ENCODE results near the gene MYLK2. TPM values are rescaled to one million over a fixed set of nuclear protein-coding genes. Genes with fewer than 3 reads are reported as not detected.
A peak's percentile ranks its signal among the peaks of the same experiment; 100 is the strongest.

Gene MYLK2
- total RNA-seq, 1 experiment from 2014 or later = 0.50 TPM

DNA sequence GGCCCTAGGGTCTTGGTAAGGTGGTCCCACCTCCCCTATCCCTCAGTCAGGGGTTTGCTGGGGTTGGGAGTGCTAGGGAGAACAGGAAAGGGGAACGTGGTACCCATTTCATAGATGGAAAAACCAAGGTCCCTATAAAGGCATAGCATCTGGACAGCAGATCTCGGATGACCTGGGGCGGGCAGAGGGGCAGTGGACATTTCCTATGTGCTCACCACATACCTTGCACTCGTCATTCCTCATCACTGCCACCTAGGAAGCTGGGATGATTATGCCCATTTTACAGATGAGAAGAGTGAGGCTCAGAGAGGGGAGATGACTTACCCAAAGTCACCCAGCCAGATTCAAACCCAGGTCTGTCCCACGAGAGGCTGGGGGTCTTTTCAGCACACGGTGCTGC is 12.1 kb downstream of the MYLK2 start:
- Histone ChIP-seq H3K36me3 (ENCODE audit: low read depth) (no peaks in the 10 kb centered on the region), H3K4me2 (no peak overlapping the region), H3F3A (ENCODE audit: insufficient read depth, low read depth) (peaks cover 6% of the 10 kb centered on the region; the same call in 1 of the 2 replicates), H3K27ac (no peak overlapping the region), H3K27me3 (ENCODE audit: insufficient read depth, low read depth) (no peaks in the 10 kb centered on the region), H2AFZ (no peak overlapping the region), H3K9me2 (ENCODE audit: insufficient read depth) (no peaks in the 10 kb centered on the region), H3K4me1 (replicated peaks; ENCODE audit: insufficient read depth) (peaks cover 8% of the 10 kb centered on the region), H4K20me1 (ENCODE audit: insufficient read depth) (no peaks in the 10 kb centered on the region), H3K4me3 (no peak overlapping the region), H3K9me3 (ENCODE audit: insufficient read depth, low read depth) (no peaks in the 10 kb centered on the region), H3K79me2 (ENCODE audit: low read depth) (no peaks in the 10 kb centered on the region)
- DNase-seq = no peak
- ChIA-PET CTCF (no interaction called here), POLR2A (ENCODE audit: unreplicated experiment) (no interaction called here)
- BruUV-seq (replicated peaks) = no TSS peak
- intact Hi-C loops (cut with micrococcal nuclease; ENCODE audit: unreplicated experiment) = loop anchor here (10.0 kb wide), 1 partner anchor 654 kb away; no protein-coding TSS in a partner anchor
- TF ChIP-seq, protein P1, sequence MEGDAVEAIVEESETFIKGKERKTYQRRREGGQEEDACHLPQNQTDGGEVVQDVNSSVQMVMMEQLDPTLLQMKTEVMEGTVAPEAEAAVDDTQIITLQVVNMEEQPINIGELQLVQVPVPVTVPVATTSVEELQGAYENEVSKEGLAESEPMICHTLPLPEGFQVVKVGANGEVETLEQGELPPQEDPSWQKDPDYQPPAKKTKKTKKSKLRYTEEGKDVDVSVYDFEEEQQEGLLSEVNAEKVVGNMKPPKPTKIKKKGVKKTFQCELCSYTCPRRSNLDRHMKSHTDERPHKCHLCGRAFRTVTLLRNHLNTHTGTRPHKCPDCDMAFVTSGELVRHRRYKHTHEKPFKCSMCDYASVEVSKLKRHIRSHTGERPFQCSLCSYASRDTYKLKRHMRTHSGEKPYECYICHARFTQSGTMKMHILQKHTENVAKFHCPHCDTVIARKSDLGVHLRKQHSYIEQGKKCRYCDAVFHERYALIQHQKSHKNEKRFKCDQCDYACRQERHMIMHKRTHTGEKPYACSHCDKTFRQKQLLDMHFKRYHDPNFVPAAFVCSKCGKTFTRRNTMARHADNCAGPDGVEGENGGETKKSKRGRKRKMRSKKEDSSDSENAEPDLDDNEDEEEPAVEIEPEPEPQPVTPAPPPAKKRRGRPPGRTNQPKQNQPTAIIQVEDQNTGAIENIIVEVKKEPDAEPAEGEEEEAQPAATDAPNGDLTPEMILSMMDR (conservative IDR thresholded peaks at IDR 0.05) = no peak
- no peak for TF ChIP-seq EZH2 (IDR thresholded peaks at IDR 0.05; ENCODE audit: low read depth)

DNA sequence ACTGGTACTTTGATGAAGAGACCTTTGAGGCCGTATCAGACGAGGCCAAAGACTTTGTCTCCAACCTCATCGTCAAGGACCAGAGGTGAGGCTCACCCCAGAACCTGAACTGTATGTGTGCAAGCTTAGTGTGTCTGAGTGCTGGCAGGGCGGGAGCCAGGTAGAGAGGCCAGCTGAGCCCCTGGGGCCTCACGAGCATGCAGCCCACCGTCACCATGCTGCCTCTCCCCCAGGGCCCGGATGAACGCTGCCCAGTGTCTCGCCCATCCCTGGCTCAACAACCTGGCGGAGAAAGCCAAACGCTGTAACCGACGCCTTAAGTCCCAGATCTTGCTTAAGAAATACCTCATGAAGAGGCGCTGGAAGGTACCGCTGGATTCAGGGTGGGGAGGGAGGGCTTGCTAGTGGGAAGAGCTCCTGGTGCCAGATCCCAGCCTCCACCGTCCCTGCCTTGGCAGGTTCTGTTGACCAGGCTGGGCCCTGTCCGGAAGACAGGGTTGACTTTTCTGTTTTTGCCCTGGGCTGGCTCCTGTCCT is 12.7 kb downstream of the MYLK2 start:
- intact Hi-C loops (cut with micrococcal nuclease; ENCODE audit: unreplicated experiment) = loop anchor here (10.0 kb wide), 1 partner anchor 653 kb away; no protein-coding TSS in a partner anchor
- Histone ChIP-seq H2AFZ (no peak overlapping the region), H3K36me3 (ENCODE audit: low read depth) (no peaks in the 10 kb centered on the region), H3K27me3 (ENCODE audit: insufficient read depth, low read depth) (no peaks in the 10 kb centered on the region), H4K20me1 (ENCODE audit: insufficient read depth) (no peaks in the 10 kb centered on the region), H3K4me1 (replicated peaks; ENCODE audit: insufficient read depth) (peaks cover 12% of the 10 kb centered on the region), H3K4me2 (no peak overlapping the region), H3K9me3 (ENCODE audit: insufficient read depth, low read depth) (no peaks in the 10 kb centered on the region), H3K9me2 (ENCODE audit: insufficient read depth) (no peaks in the 10 kb centered on the region), H3K4me3 (no peak overlapping the region), H3K27ac (no peak overlapping the region), H3K79me2 (ENCODE audit: low read depth) (no peaks in the 10 kb centered on the region), H3F3A (ENCODE audit: insufficient read depth, low read depth) (peaks cover 6% of the 10 kb centered on the region; the same call in 1 of the 2 replicates)
- no peak for DNase-seq
- TF ChIP-seq, protein P1 (conservative IDR thresholded peaks at IDR 0.05) = no peak
- TF ChIP-seq EZH2 (IDR thresholded peaks at IDR 0.05; ENCODE audit: low read depth) = no peak
- ChIA-PET CTCF (no interaction called here), POLR2A (ENCODE audit: unreplicated experiment) (no interaction called here)
- no TSS peak for BruUV-seq (replicated peaks)

DNA sequence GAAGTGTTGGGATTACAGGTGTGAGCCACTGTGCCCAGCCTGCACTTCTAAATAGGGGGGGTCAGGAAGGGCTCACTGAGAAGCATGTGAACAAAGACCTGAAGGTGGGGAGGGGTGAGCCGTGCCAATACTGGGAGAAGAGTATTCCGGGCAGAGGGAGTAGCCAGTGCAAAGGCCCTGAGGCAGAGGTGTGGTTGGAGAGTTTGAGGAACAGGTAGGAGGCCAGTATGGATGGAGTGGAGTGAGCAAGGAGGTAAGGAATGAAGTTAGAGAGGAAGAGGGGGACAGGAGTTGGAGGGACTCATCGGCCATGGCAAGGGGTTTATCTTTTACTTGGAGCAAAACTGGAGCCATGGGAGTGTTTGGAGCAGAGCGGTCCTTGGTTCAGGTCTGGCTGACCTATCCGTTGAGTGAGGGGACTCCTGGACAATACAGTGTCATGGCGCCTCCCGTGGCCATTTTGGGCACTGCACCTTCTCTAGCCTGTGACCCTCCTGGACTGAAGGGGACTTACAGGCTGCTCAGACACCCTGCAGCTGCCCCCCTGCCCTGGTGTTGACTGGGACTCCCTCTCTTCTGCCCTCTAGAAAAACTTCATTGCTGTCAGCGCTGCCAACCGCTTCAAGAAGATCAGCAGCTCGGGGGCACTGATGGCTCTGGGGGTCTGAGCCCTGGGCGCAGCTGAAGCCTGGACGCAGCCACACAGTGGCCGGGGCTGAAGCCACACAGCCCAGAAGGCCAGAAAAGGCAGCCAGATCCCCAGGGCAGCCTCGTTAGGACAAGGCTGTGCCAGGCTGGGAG is 14.2 kb downstream of the MYLK2 start:
- intact Hi-C loops (cut with micrococcal nuclease; ENCODE audit: unreplicated experiment) = loop anchor here (10.0 kb wide), 1 partner anchor 651 kb away; no protein-coding TSS in a partner anchor
- H3K4me3 ChIP-seq = no peak overlapping the region
- H4K20me1 ChIP-seq (ENCODE audit: insufficient read depth) = no peaks in the 10 kb centered on the region
- no peaks in the 10 kb centered on the region for H3K27me3 ChIP-seq (ENCODE audit: insufficient read depth, low read depth)
- ChIA-PET POLR2A (ENCODE audit: unreplicated experiment) (no interaction called here), CTCF (no interaction called here)
- no peaks in the 10 kb centered on the region for H3K79me2 ChIP-seq (ENCODE audit: low read depth)
- H3K36me3 ChIP-seq (ENCODE audit: low read depth) = no peaks in the 10 kb centered on the region
- BruUV-seq (replicated peaks) = no TSS peak
- no peaks in the 10 kb centered on the region for H3K9me3 ChIP-seq (ENCODE audit: insufficient read depth, low read depth)
- TF ChIP-seq, protein P1 (conservative IDR thresholded peaks at IDR 0.05) = peak; percentile 93
- no peak for TF ChIP-seq EZH2 (IDR thresholded peaks at IDR 0.05; ENCODE audit: low read depth)
- H3K4me1 ChIP-seq (replicated peaks; ENCODE audit: insufficient read depth) = peaks cover 12% of the 10 kb centered on the region
- DNase-seq = peak in 1 of 2 experiments; percentile 67
- H3K27ac ChIP-seq = no peak overlapping the region
- H3K4me2 ChIP-seq = no peak overlapping the region
- H3F3A ChIP-seq (ENCODE audit: insufficient read depth, low read depth) = peaks cover 11% of the 10 kb centered on the region; the same call in 1 of the 2 replicates
- H2AFZ ChIP-seq = no peak overlapping the region
- no peaks in the 10 kb centered on the region for H3K9me2 ChIP-seq (ENCODE audit: insufficient read depth)

All from PC-9 (cell line).